GM18505 (cell line): ENCODE data around the gene TMOD1.
"Not testable (repeated sequence)": the region's sequence is repeated elsewhere in the genome, so short reads cannot be mapped to it uniquely, and the experiment has no call there.

Experiments used
- ATAC-seq: cut with Tn5 transposase; IDR thresholded peaks from one replicate; pipeline ENCODE4 v1.9.1; 2021; ENCODE audit not compliant: unreplicated experiment
- POLR2A ChIP-seq: IDR thresholded peaks from 4 replicates; pipeline ENCODE4 v1.6.1; 2011; ENCODE audit warnings: borderline replicate concordance; ENCODE audit not compliant: insufficient read depth, insufficient read length; ENCODE audit errors: extremely low read depth

Gene TMOD1

GRCh38 chr9:97575673-97576200 lies 74.3 kb downstream of the TMOD1 start:
- ATAC-seq = no peak
- no peak for TF ChIP-seq POLR2A

DNA sequence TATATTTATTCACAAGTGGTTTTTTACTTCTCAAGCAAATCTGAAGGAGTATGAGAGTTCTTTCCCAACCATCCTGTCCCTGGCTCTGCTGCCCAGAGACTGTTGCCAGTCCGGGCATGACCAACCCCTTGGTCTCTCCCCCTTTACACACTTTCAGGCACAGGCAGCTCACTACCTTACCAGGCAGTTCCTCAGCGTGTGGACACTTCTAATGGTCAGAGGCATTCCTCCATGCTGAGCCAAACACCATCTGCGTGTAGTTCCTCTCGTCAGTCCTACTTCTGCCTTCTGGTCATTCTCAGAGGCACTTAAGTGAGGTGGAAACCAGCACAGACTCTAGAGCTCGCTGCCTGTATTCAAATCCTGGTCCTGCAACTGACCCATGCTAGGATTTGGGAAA lies 75.6 kb downstream of the TMOD1 start:
- TF ChIP-seq POLR2A = no peak
- ATAC-seq = no peak

DNA sequence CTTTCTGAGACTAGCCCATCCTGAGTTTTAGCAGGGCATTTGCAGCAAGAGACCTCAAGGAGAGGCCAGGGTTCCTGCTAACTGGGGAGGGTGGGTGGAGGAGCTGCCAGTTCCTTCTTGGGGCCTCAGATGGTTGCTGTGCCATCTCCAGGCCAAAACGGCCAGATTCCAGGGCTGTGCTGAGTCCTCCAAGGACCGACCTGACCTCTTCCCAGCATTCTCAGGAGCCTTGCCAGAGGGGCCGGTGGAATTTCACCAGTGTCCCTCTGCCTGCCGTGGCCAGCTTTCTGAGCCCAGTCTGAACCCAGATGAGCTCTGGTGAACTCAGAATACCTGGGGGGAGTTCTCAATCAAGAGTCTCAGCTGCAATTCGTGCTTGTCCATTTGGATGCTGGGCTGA lies 77.4 kb downstream of the TMOD1 start:
- no peak for TF ChIP-seq POLR2A
- ATAC-seq = no peak

DNA sequence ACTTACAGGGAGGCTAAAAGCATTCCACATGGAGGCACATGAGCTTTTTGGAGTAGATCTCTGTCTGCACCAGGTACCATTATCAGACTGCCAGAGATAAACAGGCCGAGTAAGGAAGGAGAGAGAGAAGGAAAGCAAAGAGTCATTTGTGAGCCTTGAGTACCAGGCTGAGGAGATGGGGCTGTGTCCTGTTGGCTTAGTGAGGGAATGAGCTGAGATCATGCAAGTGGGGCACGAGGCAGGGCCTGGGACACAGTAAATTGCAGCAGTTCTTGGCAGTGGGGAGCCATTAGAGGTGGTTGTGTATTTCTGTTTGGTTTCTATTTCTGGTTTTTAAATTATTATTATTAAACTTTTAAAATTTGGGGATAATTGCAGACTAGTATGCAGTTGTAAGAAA lies 78.4 kb downstream of the TMOD1 start:
- no peak for ATAC-seq
- TF ChIP-seq POLR2A = no peak

DNA sequence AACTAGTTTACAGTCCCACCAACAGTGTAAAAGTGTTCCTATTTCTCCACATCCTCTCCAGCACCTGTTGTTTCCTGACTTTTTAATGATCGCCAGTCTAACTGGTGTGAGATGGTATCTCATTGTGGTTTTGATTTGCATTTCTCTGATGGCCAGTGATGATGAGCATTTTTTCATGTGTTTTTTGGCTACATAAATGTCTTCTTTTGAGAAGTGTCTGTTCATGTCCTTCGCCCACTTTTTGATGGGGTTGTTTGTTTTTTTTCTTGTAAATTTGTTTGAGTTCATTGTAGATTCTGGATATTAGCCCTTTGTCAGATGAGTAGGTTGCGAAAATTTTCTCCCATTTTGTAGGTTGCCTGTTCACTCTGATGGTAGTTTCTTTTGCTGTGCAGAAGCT lies 80.1 kb downstream of the TMOD1 start:
- ATAC-seq = not testable (repeated sequence)

- ATAC-seq = not testable (repeated sequence)
Observed at GRCh38 chr9:97584778-97585177, 83.3 kb downstream of the TMOD1 start.

GRCh38 chr9:97586909-97587308 lies 85.4 kb downstream of the TMOD1 start:
- ATAC-seq = not testable (repeated sequence)

DNA sequence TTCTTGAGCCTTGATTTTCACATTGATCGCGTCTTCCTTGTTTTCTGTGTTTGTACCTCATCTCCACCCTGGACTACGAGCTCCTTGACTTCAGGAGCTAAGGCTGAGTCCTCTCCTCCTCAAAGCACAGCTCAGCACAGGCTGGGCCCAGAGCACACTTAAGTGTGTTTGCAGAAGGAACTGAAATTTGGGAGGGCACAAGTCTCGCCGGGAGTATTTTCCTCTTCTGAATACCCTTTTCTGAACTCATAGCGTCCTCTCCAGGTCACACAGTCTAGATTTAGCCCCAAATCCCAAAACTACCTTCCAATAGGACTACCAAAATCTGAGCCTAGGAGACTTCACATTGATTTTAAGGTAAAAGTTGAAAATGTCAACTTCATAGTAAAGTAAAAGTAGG lies 90.1 kb downstream of the TMOD1 start:
- no peak for TF ChIP-seq POLR2A
- no peak for ATAC-seq

DNA sequence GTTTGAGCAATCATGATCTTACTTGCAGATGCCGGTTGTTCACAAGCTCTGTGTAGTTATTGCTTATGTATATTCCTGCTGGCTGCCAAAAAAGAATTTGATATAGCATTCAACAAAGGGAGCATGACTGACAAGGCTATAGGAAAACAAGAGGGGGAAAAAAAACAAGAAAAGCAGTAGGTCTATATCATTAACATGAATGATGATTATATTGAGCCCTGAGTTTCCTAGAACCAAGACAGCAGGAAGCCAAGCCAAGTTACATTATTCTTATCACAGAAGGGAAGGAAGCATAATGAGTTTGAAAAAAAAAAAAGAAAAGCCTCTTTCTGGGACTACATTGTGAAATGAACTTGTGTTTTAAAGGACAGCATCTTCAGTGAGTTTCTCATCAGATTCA lies 90.7 kb downstream of the TMOD1 start:
- no peak for TF ChIP-seq POLR2A
- ATAC-seq = no peak

DNA sequence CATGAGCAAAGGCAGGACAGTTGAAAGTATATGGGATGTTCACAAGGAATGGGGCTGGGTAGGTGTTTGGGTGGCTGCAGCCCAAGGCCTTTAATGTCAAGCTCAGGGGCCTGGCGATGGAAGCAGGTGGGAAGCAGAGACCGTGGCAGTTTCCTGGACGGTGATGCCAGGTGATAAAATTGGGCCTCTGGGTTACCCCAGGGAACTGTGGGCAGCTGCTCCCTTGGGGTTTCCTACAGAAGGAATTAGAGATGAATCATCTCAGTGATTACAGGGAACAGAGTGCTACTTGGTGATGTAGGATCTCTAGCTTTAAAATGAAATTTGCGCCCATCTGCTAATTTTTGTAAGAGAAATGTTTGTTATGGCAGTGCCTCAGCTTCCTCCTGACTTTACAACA lies 92.5 kb downstream of the TMOD1 start:
- no peak for TF ChIP-seq POLR2A
- ATAC-seq = no peak

- ATAC-seq = no peak
- TF ChIP-seq POLR2A = no peak
Observed at GRCh38 chr9:97594381-97594921, 93.0 kb downstream of the TMOD1 start.

DNA sequence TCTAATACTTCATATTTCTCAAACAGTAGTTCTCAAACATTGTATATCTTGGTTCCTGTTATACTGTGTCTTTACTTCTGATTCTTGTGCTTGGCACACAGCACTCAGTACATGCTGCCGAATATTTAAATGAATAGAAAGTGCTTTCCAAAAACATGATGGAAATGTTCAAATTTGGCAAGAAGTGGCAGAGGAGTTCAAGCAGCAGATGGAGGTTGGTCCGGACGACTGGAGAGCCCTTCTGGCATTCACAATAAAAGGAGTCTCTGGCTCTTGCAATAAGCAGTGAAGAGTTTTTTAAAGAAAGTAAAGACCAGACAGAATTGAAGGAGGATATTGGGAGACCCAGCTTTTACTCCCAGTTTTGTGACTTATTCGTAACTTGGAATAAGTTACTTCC lies 95.4 kb downstream of the TMOD1 start:
- no peak for ATAC-seq
- no peak for TF ChIP-seq POLR2A

DNA sequence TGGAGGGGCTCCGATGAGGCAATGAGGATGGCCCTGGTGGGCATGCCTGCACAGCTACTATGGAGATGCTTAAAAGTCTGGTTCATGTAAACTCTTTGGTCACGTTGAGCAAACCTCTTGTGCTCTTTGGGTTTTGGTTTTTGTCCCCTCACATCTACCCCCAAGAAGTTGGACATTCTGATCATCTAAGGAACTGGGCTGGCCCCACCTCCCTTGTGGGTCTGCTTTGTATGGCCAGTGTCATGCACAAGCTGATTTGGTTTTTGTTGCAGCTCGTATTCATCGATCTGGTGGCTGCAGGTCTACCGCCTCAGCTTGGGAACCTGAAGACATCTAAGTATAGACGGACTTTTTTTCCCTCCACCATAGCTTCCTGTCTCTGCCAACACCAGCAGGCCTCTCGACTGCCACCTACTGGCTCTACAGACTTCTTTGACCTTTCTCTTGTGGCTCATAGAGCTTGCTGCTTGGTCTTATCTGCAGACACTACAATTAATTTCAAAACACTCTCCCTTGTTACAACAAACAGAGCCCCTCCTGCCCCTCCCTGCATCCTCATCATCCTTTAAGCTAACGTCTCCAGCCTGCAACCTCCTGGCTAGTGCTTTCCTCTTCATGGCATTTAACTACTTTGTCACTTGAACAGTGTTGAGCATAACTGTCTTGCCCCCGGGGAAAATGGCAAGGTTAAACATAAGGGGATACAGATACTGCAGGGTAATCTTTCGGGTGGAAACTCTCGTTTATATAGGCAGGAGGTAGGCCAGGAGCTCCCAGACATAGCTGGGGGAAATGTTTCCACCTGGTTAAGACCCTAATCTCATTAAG lies 97.2 kb downstream of the TMOD1 start:
- no peak for TF ChIP-seq POLR2A
- ATAC-seq = peak; percentile 79

- no peak for TF ChIP-seq POLR2A
- ATAC-seq = no peak
Observed at GRCh38 chr9:97599314-97599846, 97.9 kb downstream of the TMOD1 start.
